Colon (tissue), 2 donors: ENCODE data around the gene ZNG1A.
"Not testable (repeated sequence)": the region's sequence is repeated elsewhere in the genome, so short reads cannot be mapped to it uniquely, and the experiment has no call there.

Experiments
- FAIRE-seq: peaks from 2 replicates; lab custom pipeline; 2012; peaks lifted over from hg19 to GRCh38; lab: Jason Lieb, UNC
- donor health status: control.
- donor health status: control.

The ZNG1A gene

GRCh38 chr9:178140-178825 lies 573 bp downstream of the ZNG1A start:
- FAIRE-seq: not testable (repeated sequence)

GRCh38 chr9:169757-170156 lies 9.1 kb downstream of the ZNG1A start:
- not testable (repeated sequence) for FAIRE-seq

- FAIRE-seq: not testable (repeated sequence)
These were observed 19.0 kb downstream of the ZNG1A start for GRCh38 chr9:159871-160270.

- FAIRE-seq: not testable (repeated sequence)
These were observed 27.7 kb downstream of the ZNG1A start for GRCh38 chr9:151173-151572.

GRCh38 chr9:139880-140279 lies 39.0 kb downstream of the ZNG1A start:
- not testable (repeated sequence) for FAIRE-seq

- FAIRE-seq: not testable (repeated sequence)
These were observed 60.8 kb downstream of the ZNG1A start, which contains the start of gene FOXD4 for GRCh38 chr9:117995-118467. FOXD4 (minus strand) TSS chr9:118417; CDS start chr9:118119, 298 bp downstream.

GRCh38 chr9:117144-117994 lies 61.5 kb downstream of the ZNG1A start:
- FAIRE-seq: not testable (repeated sequence)

GRCh38 chr9:116239-117077 lies 62.4 kb downstream of the ZNG1A start:
- FAIRE-seq: not testable (repeated sequence)

- FAIRE-seq: not testable (repeated sequence)
These were observed 63.8 kb downstream of the ZNG1A start for GRCh38 chr9:115118-115451.

- not testable (repeated sequence) for FAIRE-seq
These were observed 64.4 kb downstream of the ZNG1A start for GRCh38 chr9:114267-115117.

GRCh38 chr9:113468-114266 lies 65.2 kb downstream of the ZNG1A start:
- not testable (repeated sequence) for FAIRE-seq

- not testable (repeated sequence) for FAIRE-seq
These were observed 66.0 kb downstream of the ZNG1A start for GRCh38 chr9:112589-113467.

- FAIRE-seq: peak; percentile 41
These were observed 68.2 kb downstream of the ZNG1A start for GRCh38 chr9:110672-111071.

- FAIRE-seq: not testable (repeated sequence)
These were observed 69.3 kb downstream of the ZNG1A start for GRCh38 chr9:109540-109939.

GRCh38 chr9:108742-109495 lies 69.9 kb downstream of the ZNG1A start:
- not testable (repeated sequence) for FAIRE-seq

- FAIRE-seq: not testable (repeated sequence)
These were observed 72.9 kb downstream of the ZNG1A start for GRCh38 chr9:105991-106390.

GRCh38 chr9:100430-100829 lies 78.4 kb downstream of the ZNG1A start:
- not testable (repeated sequence) for FAIRE-seq

GRCh38 chr9:99867-100266 lies 79.0 kb downstream of the ZNG1A start:
- not testable (repeated sequence) for FAIRE-seq
